Activated T-cell treated with anti-CD3 and anti-CD28 coated beads, Interleukin-2, amount 50 U/mL, for 72 hours (primary cell): ENCODE data around the gene ARHGEF1. TPM values are rescaled to one million over a fixed set of nuclear protein-coding genes. Genes with fewer than 3 reads are reported as not detected.

ENCODE experiments used
- ATAC-seq, 2 donors: fragments of 150-1000 bp; cut with Tn5 transposase; replicated peaks in 1 of 2; 2 replicates each; pipeline ENCODE4 v1.10.0; 2021; ENCODE audit warnings: moderate library complexity in 2 of 2, mild to moderate bottlenecking in 1 of 2
- DNase-seq, 2 donors: peaks; one replicate each; pipeline ENCODE4 v3.0.0; 2021 to 2022; ENCODE audit warnings: mixed read lengths in 1 of 2
- H3K27ac Mint-ChIP-seq: one replicate; pipeline ENCODE4 v1.8.0; 2022; ENCODE audit warnings: mild to moderate bottlenecking, moderate library complexity, mixed read lengths
- H3K27me3 Mint-ChIP-seq: one replicate; pipeline ENCODE4 v1.8.0; 2022; ENCODE audit warnings: low read depth, mixed read lengths
- H3K36me3 Mint-ChIP-seq, 2 donors: one replicate each; pipeline ENCODE4 v1.8.0; 2022; ENCODE audit warnings: mixed read lengths in 2 of 2, mild to moderate bottlenecking in 1 of 2; ENCODE audit not compliant: insufficient read depth in 2 of 2
- H3K4me1 Mint-ChIP-seq: one replicate; pipeline ENCODE4 v1.8.0; 2022; ENCODE audit warnings: low read depth, mixed read lengths
- H3K4me3 Mint-ChIP-seq, 2 donors: one replicate each; pipeline ENCODE4 v1.8.0; 2022; ENCODE audit warnings: mild to moderate bottlenecking in 2 of 2, mixed read lengths in 2 of 2, moderate library complexity in 2 of 2
- H3K9me3 Mint-ChIP-seq, 2 donors: one replicate each; pipeline ENCODE4 v1.8.0; 2022; ENCODE audit warnings: mixed read lengths in 2 of 2
- total RNA-seq, 2 donors: library from RNA; stranded (reverse); gene quantifications; one replicate each; pipeline ENCODE4 v1.2.3, GENCODE V29; 2022

ARHGEF1 gene
- total RNA-seq, 2 donors from 2014 or later, result 371 to 446 TPM

DNA sequence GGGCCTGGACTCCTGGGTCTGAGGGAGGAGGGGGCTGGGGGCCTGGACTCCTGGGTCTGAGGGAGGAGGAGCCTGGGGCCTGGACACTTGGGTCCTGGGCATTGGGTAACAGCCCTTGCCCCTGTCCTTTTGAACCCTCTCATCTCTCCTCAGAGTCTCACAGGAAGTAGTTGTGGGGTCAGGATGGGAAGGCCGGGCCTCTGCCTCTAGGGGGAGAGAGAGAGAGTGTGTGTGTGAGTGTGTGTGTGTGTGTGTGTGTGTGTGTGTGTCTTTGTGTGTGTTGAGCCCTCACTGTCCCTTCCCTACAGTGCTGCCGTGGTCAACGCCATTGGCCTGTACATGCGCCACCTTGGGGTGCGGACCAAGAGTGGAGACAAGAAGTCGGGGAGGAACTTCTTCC, 10.9 kb downstream of the ARHGEF1 start:
- peak overlapping the region in 1 of 2 donors; percentile 4 for H3K4me3 Mint-ChIP-seq
- DNase-seq, result no peak
- peaks cover 13 to 33% of the 10 kb centered on the region in 2 donors for H3K36me3 Mint-ChIP-seq
- no peaks in the 10 kb centered on the region for H3K9me3 Mint-ChIP-seq
- peak; percentile 33 to 53 for ATAC-seq
- no peaks in the 10 kb centered on the region for H3K27me3 Mint-ChIP-seq
- H3K4me1 Mint-ChIP-seq, result peaks cover 40% of the 10 kb centered on the region
- H3K27ac Mint-ChIP-seq, result peak overlapping the region; percentile 90

DNA sequence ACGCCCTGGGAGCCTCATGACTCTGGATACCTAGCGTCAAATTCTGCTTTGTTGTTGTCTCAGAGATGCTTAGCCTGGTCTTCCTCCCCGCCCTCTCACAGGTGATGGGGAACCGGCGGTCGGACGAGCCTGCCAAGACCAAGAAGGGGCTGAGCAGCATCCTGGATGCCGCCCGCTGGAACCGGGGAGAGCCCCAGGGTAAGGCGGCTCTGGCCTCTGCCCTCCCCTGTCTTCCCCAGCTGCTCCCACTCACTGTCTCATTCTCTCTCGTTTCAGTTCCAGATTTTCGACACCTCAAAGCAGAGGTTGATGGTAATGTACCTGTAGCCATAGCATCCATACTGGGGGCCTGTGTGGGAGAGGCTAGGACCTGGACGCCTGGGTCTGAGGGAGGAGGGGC, 11.4 kb downstream of the ARHGEF1 start:
- no peak overlapping the region for H3K4me3 Mint-ChIP-seq
- DNase-seq, result no peak
- H3K27me3 Mint-ChIP-seq, result no peaks in the 10 kb centered on the region
- peaks cover 39% of the 10 kb centered on the region for H3K4me1 Mint-ChIP-seq
- ATAC-seq, result no peak
- H3K27ac Mint-ChIP-seq, result peak overlapping the region; percentile 90
- H3K9me3 Mint-ChIP-seq, result no peaks in the 10 kb centered on the region
- peaks cover 13 to 32% of the 10 kb centered on the region in 2 donors for H3K36me3 Mint-ChIP-seq

DNA sequence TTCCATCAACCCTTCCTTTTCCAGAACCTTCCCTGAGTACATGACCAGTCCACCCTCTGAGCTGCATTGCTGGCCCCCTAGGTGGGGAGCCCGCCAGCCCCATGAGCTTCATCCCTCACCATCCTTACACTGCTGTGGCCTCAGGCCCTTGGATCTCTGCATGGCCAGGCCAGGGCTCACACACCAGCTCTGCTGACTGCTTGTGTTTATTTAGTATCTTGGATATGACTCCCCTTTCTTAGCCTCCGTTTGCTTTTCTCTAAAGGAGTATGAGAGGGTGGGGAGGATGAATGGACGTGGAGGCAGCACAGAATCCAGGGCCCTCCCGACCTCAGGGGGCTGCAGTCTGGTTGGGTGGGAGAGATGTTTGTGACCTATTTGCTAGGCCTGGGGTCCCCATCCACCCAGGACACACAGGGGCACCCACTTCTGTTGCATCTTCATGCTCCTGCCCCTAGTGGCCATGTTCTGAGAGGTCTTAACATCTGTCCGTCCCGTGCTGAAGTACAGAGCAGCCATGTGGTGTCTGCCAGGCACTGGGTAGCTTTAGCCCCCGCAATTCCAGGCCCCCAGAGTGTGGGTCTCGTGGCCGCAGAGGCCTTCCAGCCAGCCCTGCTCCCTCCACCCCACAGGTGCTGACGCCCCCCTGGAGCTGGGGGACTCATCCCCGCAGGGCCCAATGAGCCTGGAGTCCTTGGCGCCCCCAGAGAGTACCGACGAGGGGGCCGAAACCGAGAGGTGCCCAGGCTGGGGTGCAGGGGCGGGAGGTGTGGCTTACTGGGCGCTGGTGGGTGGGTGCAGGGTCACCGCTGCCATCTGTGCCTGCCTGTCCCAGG, 13.0 kb downstream of the ARHGEF1 start:
- Mint-ChIP-seq H3K4me1 (peaks cover 26% of the 10 kb centered on the region), H3K27me3 (no peaks in the 10 kb centered on the region), H3K9me3 (no peaks in the 10 kb centered on the region), H3K36me3 (peaks cover 13 to 30% of the 10 kb centered on the region in 2 donors), H3K27ac (peak overlapping the region; percentile 90), H3K4me3 (peak overlapping the region; percentile 11 to 24)
- no peak for DNase-seq
- ATAC-seq, result peak; percentile 61 to 67

- H3K4me1 Mint-ChIP-seq, result peaks cover 22% of the 10 kb centered on the region
- H3K4me3 Mint-ChIP-seq, result peak overlapping the region in 1 of 2 donors; percentile 24
- H3K27ac Mint-ChIP-seq, result peak overlapping the region; percentile 90
- peaks cover 13 to 28% of the 10 kb centered on the region in 2 donors for H3K36me3 Mint-ChIP-seq
- no peaks in the 10 kb centered on the region for H3K27me3 Mint-ChIP-seq
- H3K9me3 Mint-ChIP-seq, result no peaks in the 10 kb centered on the region
- DNase-seq, result no peak
- no peak for ATAC-seq
Observed at GRCh38 chr19:41896581-41896942, 13.6 kb downstream of the ARHGEF1 start.

GRCh38 chr19:41897181-41897580, 14.2 kb downstream of the ARHGEF1 start:
- Mint-ChIP-seq H3K4me3 (no peak overlapping the region), H3K4me1 (peaks cover 23% of the 10 kb centered on the region), H3K36me3 (peaks cover 13 to 32% of the 10 kb centered on the region in 2 donors), H3K27ac (no peak overlapping the region), H3K9me3 (no peaks in the 10 kb centered on the region), H3K27me3 (no peaks in the 10 kb centered on the region)
- no peak for DNase-seq
- no peak for ATAC-seq

DNA sequence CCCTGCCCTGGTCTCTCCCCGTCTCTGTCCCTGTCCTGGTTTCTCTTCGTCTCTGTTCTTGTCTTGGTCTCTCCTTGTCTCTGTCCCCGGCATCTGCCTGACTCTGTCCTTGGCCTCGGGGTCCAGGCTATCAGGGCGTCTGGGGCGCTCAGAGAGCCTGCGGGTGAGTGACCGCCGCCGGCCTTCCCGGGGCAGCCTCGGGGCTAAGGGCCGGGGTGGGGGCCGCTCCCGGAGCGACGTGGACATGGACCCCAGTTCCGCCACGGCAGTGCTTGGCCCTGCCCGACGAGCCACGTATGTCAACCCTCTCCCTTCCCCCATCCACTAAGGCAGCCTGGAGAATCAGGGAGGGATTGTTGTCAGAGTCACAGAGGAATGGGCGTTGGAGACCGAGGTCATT, 14.8 kb downstream of the ARHGEF1 start:
- no peaks in the 10 kb centered on the region for H3K27me3 Mint-ChIP-seq
- H3K27ac Mint-ChIP-seq, result peak overlapping the region; percentile 30
- H3K36me3 Mint-ChIP-seq, result peaks cover 13 to 32% of the 10 kb centered on the region in 2 donors
- H3K9me3 Mint-ChIP-seq, result no peaks in the 10 kb centered on the region
- ATAC-seq (no peak), DNase-seq (no peak)
- H3K4me3 Mint-ChIP-seq, result no peak overlapping the region
- peaks cover 25% of the 10 kb centered on the region for H3K4me1 Mint-ChIP-seq

- H3K4me1 Mint-ChIP-seq, result peaks cover 21% of the 10 kb centered on the region
- no peaks in the 10 kb centered on the region for H3K9me3 Mint-ChIP-seq
- peaks cover 13 to 31% of the 10 kb centered on the region in 2 donors for H3K36me3 Mint-ChIP-seq
Observed at GRCh38 chr19:41898235-41898634, 15.3 kb downstream of the ARHGEF1 start.

DNA sequence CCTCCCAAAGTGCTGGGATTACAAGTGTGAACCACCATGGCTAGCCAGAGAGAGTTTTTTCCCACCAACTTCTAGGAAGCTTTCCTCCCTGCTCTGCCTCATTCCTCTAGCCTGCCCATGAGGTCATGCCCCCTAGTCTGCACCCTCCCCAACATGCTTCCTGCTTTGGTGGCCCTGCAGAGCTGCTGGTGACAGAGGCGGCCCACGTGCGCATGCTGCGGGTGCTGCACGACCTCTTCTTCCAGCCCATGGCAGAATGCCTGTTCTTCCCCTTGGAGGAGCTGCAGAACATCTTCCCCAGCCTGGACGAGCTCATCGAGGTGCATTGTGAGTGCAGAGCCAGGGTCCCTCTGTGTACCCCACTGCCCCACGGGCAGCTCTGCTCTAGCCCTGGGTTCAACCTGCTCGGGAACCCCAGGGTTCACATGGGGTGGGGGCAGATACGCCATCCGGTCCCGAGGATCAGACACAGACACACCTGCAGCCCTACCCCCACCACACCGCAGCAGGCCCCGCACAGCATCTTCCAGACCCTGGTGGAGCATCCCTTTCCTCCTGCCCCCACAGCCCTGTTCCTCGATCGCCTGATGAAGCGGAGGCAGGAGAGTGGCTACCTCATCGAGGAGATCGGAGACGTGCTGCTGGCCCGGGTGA, 18.9 kb downstream of the ARHGEF1 start:
- Mint-ChIP-seq H3K36me3 (peaks cover 11 to 42% of the 10 kb centered on the region in 2 donors), H3K9me3 (no peaks in the 10 kb centered on the region), H3K27me3 (no peaks in the 10 kb centered on the region), H3K27ac (no peak overlapping the region), H3K4me3 (no peak overlapping the region), H3K4me1 (peaks cover 24% of the 10 kb centered on the region)
- ATAC-seq (no peak), DNase-seq (no peak)

More at GRCh38 chr19:41898235-41898634, 15.3 kb downstream of the ARHGEF1 start:
- Mint-ChIP-seq H3K4me3 (no peak overlapping the region), H3K27me3 (no peaks in the 10 kb centered on the region), H3K27ac (peak overlapping the region; percentile 21)
- no peak for ATAC-seq
- no peak for DNase-seq

GRCh38 chr19:41902594-41902993, 19.6 kb downstream of the ARHGEF1 start:
- Mint-ChIP-seq H3K4me3 (no peak overlapping the region), H3K27me3 (no peaks in the 10 kb centered on the region), H3K4me1 (peaks cover 26% of the 10 kb centered on the region), H3K36me3 (peaks cover 10 to 41% of the 10 kb centered on the region in 2 donors), H3K27ac (peak overlapping the region; percentile 68), H3K9me3 (no peaks in the 10 kb centered on the region)
- DNase-seq (no peak), ATAC-seq (no peak)

GRCh38 chr19:41903193-41903953, 20.4 kb downstream of the ARHGEF1 start:
- Mint-ChIP-seq H3K27ac (no peak overlapping the region), H3K9me3 (no peaks in the 10 kb centered on the region), H3K27me3 (no peaks in the 10 kb centered on the region), H3K4me3 (no peak overlapping the region), H3K36me3 (peaks cover 8 to 35% of the 10 kb centered on the region in 2 donors), H3K4me1 (peaks cover 26% of the 10 kb centered on the region)
- DNase-seq (no peak), ATAC-seq (no peak)

GRCh38 chr19:41904118-41904870, 21.3 kb downstream of the ARHGEF1 start:
- peaks cover 5 to 28% of the 10 kb centered on the region in 2 donors for H3K36me3 Mint-ChIP-seq
- no peaks in the 10 kb centered on the region for H3K9me3 Mint-ChIP-seq
- H3K27ac Mint-ChIP-seq, result peak overlapping the region; percentile 31
- DNase-seq, result no peak
- peaks cover 25% of the 10 kb centered on the region for H3K4me1 Mint-ChIP-seq
- no peak overlapping the region for H3K4me3 Mint-ChIP-seq
- ATAC-seq, result no peak
- no peaks in the 10 kb centered on the region for H3K27me3 Mint-ChIP-seq

DNA sequence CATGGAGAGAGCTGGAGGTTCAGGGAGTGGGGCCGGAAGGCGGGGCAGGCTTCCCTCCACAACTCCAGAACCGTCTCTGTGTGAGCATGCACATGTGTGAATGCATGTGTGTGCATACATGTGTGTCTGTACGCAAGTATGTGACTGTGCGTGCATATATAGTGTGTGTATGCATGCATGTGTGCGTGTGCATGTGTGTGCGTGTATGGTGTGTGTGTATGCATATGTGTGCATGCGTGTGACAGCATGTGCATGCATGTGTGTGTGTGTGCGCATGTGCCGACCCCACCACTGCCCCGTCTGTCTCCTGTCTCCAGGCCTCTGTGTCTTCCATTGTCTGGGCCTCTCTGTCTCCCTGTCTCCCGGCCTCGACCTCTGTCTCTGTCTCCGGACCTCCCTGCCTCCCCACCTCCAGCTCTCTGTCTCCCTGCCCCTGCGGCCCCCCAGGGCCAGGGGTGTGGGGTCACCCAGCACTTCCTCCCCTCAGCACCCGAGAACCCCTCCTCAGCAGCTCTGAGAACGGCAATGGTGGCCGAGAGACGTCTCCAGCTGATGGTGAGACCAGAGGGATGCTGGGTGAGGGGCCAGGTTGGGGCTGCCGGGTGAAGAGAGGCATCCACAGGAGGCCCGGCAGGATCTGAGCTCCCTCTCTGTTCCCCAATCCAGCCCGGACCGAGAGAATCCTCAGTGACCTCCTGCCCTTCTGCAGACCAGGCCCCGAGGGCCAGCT, 22.5 kb downstream of the ARHGEF1 start:
- ATAC-seq, result no peak
- Mint-ChIP-seq H3K36me3 (peaks cover 5 to 26% of the 10 kb centered on the region in 2 donors), H3K27ac (no peak overlapping the region), H3K9me3 (no peaks in the 10 kb centered on the region), H3K4me3 (no peak overlapping the region), H3K27me3 (no peaks in the 10 kb centered on the region), H3K4me1 (peaks cover 30% of the 10 kb centered on the region)
- no peak for DNase-seq
